ENCODE data around the gene CCL17. TPM values are rescaled to one million over a fixed set of nuclear protein-coding genes. Genes with fewer than 3 reads are reported as not detected.

CCL17 gene
- total RNA-seq, 1 donor from 2014 or later: not detected

DNA sequence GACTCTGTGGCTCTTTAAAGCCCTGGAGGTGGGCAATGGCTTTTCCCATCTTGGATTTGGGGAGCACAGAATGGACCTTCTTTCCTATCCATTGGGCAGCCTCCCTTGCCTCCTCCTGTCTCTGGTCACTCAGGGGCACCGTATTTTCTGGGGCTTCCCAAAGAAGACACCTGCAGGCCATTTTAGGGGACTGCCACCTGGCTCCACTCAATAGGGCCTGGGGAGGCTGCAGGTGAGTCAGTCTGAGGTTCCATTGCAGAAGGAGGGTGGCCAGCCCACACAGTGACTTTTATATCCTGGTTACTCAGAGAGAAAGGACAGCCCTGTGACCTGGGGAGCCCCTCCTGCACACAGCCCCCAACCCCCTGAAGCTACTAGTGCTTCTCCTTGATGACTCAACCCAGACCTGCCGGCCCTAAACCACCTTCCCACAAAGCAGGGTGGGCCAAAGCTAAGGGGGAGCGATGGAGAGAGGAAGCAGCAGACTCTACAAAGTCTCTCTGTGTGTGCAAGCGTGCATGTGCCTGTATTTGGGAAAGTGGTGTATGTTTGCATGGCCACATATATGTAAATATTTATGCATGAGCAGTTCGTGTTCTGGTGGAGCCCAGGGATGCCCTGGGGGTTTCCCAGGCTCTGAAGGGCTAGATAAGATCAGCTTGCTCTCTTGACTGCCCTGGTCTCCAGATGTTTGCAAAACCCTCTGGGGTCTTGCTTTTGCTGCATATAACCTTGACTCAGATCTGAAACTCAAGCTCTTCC, 27.3 kb upstream of the CCL17 start:
- peak in 1 of 2 donors; percentile 21 for DNase-seq (ENCODE audit: low read depth in 2 of 2)

DNA sequence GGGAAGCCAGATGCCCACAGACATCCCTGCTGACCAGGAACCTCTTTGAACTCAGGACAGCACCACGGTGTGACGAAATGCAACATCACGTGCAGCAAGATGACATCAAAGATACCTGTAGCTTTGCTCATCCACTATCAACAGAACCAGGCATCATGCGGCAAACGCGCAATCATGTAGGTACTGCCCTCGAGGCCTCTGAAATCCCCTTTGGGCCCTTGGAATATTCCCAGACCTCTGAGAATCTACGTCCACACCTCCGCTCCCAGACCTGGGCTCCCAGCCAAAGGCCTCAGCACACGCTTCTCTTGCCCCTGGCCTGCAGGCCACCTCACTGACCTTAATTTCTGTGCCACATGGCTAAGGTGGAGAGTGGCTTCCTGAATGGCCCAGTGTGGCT, 25.0 kb upstream of the CCL17 start:
- peak; percentile 15 to 32 for DNase-seq (ENCODE audit: low read depth in 2 of 2)

DNA sequence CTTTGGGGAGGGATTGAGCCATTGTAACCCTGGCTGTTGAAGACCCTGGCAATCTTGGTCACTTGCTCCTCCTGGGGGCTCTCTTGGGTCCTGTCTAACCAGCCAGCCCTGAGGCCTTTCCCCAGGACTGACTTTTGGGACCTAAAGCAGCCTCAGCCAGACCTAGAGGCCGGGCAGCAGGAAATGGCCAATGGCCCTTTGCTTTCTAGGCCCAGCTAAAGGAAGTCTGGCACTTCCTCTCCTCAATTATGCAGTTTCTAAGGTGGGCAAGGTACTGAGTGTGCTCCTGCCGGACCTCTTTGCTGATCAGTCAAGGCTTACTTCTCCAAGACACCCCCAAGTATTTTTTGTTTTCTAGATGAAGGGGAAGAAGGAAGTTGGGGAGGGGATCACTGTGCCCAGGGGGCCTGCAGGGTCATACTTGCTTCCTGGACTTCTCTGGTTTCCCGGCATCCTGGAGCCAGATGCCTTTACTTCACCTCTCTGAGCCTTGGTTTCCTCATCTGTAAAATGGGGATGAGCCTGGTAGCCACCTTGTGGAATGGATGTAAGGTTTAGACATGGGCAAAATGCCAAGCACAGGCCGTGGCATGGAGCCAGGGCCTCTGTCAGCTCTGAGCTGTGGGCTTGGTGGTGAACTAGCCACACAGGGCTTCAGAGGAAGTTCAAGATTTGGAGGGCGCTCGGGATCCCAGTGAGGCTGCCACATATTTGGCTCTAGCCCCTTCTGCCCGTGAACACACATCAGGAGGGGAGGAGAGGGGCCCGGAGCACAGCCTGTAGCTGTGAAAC, 23.7 kb upstream of the CCL17 start:
- DNase-seq (ENCODE audit: low read depth in 2 of 2): peak; percentile 74 to 81

DNA sequence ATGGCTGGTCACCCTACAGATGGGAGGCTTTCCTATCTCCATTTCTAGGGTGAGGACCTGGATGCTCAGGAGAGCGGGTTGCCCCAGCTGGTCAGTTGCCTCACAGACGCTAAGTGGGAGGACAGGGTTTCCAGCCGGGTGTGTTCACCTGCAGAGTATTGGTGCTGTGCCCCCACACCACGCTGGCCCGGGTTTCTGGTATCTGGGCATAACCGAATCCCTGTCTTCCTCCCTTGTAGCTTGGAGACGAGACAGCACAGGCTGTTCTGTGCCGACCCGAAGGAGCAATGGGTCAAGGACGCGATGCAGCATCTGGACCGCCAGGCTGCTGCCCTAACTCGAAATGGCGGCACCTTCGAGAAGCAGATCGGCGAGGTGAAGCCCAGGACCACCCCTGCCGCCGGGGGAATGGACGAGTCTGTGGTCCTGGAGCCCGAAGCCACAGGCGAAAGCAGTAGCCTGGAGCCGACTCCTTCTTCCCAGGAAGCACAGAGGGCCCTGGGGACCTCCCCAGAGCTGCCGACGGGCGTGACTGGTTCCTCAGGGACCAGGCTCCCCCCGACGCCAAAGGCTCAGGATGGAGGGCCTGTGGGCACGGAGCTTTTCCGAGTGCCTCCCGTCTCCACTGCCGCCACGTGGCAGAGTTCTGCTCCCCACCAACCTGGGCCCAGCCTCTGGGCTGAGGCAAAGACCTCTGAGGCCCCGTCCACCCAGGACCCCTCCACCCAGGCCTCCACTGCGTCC, 22.6 kb upstream of the CCL17 start:
- DNase-seq (ENCODE audit: low read depth in 2 of 2): no peak

DNA sequence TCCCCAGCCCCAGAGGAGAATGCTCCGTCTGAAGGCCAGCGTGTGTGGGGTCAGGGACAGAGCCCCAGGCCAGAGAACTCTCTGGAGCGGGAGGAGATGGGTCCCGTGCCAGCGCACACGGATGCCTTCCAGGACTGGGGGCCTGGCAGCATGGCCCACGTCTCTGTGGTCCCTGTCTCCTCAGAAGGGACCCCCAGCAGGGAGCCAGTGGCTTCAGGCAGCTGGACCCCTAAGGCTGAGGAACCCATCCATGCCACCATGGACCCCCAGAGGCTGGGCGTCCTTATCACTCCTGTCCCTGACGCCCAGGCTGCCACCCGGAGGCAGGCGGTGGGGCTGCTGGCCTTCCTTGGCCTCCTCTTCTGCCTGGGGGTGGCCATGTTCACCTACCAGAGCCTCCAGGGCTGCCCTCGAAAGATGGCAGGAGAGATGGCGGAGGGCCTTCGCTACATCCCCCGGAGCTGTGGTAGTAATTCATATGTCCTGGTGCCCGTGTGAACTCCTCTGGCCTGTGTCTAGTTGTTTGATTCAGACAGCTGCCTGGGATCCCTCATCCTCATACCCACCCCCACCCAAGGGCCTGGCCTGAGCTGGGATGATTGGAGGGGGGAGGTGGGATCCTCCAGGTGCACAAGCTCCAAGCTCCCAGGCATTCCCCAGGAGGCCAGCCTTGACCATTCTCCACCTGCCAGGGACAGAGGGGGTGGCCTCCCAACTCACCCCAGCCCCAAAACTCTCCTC, 21.9 kb upstream of the CCL17 start:
- no peak for DNase-seq (ENCODE audit: low read depth in 2 of 2)

DNA sequence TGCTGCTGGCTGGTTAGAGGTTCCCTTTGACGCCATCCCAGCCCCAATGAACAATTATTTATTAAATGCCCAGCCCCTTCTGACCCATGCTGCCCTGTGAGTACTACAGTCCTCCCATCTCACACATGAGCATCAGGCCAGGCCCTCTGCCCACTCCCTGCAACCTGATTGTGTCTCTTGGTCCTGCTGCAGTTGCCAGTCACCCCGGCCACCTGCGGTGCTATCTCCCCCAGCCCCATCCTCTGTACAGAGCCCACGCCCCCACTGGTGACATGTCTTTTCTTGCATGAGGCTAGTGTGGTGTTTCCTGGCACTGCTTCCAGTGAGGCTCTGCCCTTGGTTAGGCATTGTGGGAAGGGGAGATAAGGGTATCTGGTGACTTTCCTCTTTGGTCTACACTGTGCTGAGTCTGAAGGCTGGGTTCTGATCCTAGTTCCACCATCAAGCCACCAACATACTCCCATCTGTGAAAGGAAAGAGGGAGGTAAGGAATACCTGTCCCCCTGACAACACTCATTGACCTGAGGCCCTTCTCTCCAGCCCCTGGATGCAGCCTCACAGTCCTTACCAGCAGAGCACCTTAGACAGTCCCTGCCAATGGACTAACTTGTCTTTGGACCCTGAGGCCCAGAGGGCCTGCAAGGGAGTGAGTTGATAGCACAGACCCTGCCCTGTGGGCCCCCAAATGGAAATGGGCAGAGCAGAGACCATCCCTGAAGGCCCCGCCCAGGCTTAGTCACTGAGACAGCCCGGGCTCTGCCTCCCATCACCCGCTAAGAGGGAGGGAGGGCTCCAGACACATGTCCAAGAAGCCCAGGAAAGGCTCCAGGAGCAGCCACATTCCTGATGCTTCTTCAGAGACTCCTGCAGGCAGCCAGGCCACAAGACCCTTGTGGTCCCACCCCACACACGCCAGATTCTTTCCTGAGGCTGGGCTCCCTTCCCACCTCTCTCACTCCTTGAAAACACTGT, 21.0 kb upstream of the CCL17 start:
- DNase-seq (ENCODE audit: low read depth in 2 of 2): peak in 1 of 2 donors; percentile 14

DNA sequence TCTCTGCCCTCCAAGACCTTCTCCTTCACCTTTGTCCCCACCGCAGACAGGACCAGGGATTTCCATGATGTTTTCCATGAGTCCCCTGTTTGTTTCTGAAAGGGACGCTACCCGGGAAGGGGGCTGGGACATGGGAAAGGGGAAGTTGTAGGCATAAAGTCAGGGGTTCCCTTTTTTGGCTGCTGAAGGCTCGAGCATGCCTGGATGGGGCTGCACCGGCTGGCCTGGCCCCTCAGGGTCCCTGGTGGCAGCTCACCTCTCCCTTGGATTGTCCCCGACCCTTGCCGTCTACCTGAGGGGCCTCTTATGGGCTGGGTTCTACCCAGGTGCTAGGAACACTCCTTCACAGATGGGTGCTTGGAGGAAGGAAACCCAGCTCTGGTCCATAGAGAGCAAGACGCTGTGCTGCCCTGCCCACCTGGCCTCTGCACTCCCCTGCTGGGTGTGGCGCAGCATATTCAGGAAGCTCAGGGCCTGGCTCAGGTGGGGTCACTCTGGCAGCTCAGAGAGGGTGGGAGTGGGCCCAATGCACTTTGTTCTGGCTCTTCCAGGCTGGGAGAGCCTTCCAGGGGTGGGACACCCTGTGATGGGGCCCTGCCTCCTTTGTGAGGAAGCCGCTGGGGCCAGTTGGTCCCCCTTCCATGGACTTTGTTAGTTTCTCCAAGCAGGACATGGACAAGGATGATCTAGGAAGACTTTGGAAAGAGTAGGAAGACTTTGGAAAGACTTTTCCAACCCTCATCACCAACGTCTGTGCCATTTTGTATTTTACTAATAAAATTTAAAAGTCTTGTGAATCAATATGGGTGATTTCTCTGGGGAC, 20.1 kb upstream of the CCL17 start:
- no peak for DNase-seq (ENCODE audit: low read depth in 2 of 2)

DNA sequence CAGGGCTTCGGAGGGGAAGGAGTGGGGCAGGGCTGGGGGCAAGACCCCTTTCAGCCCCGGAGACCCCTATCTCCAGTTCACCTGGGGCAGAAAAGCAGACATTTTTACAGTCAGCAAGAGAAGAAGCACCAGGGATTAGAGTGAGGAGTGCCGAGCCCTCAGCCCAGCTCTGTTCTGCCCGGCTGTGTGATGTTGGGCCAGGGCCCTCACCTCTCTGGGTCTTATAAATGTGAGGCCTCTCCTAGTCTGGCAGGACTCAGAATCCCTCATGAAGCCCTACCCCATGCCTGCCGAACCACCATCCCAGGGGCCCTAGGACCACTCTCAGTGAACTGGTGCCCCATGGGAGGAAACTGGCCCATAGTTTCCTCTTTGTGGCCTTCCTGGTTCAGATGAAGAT, 19.5 kb upstream of the CCL17 start:
- no peak for DNase-seq (ENCODE audit: low read depth in 2 of 2)

DNA sequence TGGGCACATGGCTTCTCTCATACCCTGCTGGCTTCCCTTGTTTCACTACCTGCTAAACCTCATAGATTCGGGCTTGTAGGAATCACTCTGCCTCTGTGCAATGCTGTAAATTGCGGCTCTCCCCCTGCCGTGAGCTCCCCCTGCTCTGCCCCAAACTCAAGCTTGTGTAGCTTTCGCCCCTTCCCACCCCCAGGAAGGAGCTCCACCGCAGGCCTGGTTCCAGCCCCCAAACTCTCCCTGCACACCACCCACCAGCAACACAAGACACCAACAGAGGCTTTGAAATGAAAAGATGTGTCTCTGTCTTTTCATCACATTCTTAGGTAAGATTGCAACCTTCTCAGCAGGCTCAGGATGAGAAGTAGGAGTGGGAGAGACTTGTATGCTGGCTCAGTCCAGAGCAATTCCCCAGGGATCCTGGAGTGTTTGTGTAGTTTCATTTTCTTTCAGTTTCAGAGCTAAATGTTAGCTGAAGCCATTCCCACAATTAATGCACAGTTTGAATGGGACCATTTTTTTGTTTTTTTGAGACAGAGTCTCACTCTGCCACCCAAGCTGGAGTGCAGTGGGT, 18.1 kb upstream of the CCL17 start:
- DNase-seq (ENCODE audit: low read depth in 2 of 2): peak in 1 of 2 donors; percentile 29

DNA sequence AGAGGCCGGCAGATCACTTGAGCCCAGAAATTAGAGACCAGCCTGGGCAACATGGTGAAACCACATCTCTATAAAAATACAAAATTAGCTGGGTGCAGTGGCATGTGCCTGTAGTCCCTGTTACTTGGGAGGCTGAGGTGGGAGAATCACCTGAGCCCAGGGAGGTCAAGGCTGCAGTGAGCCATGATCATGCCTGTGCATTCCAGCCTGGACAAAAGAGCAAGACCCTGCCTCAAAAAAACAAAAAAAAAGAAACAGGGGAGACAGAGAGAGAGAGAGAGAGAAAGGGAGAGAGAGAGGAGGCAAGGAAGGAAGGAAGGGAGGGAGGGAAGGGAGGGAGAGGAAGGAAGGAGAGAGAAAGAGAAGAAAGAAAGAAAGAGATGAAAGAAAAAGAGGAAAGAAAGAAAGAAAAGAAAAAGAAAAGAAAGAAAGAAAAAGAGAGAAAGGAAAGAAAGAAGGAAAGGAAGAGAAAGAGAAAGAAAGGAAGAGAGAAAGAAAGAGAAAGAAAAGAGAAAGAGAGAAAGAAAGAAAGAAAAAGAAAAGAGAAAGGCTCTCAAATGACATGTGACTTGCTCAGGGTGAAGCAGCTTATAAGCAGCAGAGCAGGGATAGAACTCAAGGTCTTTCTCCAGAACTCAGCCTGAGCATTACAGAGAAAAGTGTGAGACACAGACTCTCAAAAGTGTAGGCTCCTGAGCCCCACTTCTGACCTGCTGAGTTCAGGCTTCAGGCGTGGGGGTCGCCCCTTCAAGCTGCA, 16.8 kb upstream of the CCL17 start:
- DNase-seq (ENCODE audit: low read depth in 2 of 2): no peak

DNA sequence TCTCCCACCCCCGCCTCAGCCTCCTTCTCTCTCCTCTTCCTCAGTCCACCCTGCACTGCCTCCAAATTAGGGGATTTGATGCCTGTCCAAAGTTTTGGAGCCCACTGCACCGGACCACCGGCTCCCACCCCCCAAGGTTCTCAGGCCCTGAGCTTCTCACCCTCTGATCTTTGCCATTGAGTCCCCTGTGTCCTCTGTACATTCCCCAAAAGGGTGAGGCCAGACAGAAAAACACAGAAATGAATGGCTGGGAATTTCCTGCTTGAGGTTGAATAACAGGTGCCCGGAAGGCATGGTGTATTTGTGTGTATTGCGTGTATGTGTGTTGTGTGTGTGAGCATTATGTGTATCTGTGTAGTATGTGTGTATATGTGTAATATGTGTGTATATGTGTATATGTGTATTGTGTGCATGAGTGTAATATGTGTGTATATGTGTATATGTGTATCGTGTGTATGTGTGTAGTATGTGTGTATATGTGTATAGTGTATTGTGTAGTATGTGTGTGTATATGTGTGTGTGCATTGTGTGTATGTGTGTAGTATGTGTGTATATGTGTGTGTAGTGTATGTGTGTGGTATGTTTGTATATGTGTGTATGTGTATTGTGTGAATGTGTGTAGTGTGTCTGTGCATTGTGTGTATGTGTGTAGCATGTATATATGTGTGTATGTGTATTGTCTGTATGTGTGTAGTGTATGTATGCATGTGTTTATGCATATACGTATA, 16.0 kb upstream of the CCL17 start:
- DNase-seq (ENCODE audit: low read depth in 2 of 2): peak; percentile 29 to 75

DNA sequence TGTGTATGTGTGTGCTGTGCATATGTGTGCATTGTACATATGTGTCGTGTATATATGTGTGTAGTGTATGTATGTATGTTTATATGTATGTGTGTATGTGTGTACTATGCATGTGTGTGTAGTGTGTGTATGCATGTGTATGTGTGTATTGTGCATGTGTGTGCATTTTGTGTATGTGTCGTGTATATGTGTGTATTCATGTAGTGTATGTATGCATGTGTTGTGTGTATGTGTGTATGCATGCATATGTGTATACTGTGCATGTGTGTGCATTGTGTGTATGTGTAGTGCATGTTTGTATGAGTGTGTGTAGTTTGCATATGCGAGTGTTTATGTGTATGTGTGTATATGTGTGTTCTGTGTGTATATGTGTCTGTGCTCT, 15.5 kb upstream of the CCL17 start:
- no peak for DNase-seq (ENCODE audit: low read depth in 2 of 2)

DNA sequence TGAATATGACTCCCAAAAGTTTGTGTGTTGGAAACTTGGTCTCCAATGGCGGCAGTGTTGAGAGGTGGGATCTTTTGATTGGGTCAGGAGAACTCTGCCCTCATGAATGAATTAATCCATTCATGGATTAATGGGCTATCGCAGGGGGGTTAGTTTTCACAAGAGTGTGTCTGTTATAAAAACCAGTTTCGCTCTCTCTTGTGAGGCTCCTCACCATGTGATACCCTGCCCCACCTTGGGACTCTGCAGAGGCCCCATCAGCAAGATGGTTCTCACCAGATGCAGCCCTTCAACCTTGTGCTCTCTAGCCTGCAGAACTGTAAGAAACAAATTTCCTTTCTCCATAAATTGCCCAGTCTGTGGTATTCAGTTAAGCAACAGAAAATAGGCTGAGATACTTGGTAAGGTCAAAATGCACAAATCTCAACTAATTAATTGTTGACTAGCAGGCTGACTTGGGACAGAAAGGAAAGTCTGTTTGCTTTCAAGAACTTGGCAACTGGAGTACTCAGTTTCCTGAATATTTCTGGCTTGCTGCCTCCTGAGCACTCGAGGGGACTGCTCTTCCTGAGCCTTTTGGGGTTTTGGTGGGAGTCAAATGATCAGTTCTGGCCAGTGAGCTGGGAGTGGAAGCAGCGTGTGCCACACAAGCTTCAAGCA, 13.8 kb upstream of the CCL17 start:
- DNase-seq (ENCODE audit: low read depth in 2 of 2): peak in 1 of 2 donors; percentile 68

DNA sequence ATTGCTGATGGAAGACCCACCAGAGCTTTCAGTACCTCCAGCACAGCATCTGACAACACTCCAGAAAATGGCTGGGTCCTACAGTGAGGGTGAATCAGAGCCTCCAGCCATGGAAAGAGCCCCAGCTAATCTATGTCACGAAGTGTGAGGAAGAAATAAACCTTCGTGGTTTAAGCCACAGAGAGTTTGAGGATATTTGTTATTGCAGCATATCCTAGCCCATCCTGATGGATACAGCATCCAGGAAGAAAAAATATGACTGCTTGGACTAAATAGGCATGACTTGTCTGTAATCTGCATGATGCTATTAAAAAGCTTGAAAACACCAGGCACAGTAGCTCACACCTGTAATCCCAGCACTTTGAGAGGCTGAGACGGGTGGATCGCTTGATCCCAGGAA, 13.3 kb upstream of the CCL17 start:
- DNase-seq (ENCODE audit: low read depth in 2 of 2): no peak

DNA sequence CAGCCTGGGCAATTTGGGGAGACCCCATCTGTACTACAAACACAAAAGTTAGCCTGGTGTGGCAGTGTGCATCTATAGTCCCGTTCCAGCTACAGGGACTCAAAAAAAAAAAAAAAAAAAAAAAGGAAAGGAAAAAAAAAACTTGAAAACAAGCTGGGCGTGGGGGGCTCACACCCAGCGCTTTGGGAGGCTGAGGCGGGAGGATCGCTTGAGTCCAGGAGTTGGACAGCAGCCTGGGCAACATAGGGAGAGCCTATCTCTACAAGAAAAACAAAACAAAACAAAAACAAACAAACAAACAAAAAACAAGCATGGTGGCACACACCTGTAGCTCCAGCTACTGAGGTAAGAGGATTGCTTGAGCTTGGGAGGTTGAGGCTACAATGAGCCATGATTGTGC, 12.9 kb upstream of the CCL17 start:
- DNase-seq (ENCODE audit: low read depth in 2 of 2): no peak

DNA sequence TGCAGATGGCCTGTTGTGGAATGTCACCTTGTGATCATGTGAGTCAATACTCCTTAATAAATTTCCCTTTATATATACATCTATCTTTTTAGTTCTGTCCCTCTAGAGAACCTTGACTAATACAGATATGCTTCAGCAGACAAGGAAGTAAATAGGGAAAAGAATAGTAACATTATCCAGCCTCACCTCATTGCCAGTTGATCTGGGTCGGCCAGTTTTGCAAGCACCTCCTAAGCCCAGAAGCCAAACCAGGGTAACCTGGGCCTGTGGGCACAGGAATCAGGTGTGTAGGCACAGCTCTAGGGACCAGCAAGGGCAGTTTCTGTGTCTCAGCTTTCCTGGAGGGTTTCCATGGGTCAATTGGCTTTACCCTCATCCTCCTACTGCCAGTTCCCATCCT, 11.9 kb upstream of the CCL17 start:
- no peak for DNase-seq (ENCODE audit: low read depth in 2 of 2)

DNA sequence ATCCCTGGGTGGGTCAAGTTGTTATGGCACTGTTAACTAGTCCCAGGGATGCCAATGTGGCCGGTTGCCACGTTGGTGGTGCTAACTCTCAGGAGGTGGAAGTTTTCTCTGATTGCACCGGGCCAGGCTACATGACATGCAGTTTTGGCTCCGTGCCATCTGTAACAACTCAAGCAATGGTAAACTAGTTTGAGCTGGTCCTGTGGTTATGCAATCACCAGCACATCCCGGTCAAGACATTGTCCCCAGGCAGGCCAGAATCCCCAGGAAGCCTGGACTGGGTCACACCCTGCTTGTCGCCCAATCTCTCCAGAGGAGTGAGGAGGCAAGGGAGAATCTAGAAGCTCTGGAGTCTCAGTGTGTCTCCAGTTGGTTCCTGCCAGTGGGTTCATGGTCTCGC, 10.1 kb upstream of the CCL17 start:
- peak in 1 of 2 donors; percentile 24 for DNase-seq (ENCODE audit: low read depth in 2 of 2)

Measured in lung microvascular endothelial cell (primary cell).